ENCODE data around the gene NBEAL1.
"Not testable (repeated sequence)": the region's sequence is repeated elsewhere in the genome, so short reads cannot be mapped to it uniquely, and the experiment has no call there.

Gene NBEAL1

GRCh38 chr2:203014456-203015199 lies at the start of gene NBEAL1:
Gene NBEAL1 (plus strand): TSS chr2:203014875. CDS start chr2:203016385, 1,510 bp downstream.
- FAIRE-seq = peak; percentile 87

DNA sequence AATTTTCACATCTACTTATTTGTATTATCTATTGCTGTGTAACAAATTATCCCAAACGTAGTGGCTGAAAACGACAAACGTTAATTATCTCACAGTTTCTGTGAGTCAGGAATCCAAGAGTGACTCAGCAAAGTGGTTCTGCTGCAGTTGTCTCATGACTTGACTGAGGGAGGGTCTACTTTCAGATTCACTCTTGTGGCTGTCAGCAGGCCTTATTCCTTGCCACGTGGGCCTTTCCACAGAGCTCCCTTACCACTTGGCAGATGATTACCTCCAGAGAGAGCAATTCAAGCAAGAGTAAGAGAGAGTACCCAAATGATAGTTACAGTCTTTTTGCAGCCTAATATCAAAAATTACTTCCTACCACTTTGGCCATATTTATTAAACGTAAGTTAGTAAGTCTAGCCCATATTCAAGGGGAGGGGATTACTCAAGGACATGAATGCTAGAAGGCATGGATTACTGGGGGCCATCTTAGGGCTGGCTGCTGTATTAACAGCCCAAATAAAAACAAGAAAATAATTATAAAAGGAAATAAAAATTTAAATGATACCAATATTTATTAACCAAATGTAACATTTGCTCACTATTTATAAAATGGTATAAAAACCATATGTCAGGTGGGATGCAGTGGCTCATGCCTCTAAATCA lies 48.7 kb upstream of the NBEAL1 start:
- no peak for FAIRE-seq

- not testable (repeated sequence) for FAIRE-seq
Measured at GRCh38 chr2:202969404-202969803, 45.3 kb upstream of the NBEAL1 start.

DNA sequence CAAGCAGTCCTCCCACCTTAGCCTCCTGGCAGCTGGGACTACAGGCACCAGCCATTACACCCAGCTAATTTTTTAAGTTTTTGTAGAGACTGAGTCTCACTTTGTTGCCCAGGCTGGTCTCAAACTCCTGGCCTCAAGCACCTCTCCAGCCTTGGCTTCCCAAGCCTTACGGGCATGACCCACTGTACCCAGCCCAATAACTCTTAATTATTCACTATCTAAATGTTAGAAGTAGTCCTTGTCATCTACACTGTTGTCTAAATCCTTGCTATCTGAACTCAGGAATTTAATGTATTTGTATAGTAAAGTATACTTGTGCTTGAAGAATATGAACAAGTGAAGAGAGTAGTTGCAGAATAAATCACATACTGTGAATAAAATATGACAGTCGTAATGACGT lies 37.9 kb upstream of the NBEAL1 start:
- no peak for FAIRE-seq

DNA sequence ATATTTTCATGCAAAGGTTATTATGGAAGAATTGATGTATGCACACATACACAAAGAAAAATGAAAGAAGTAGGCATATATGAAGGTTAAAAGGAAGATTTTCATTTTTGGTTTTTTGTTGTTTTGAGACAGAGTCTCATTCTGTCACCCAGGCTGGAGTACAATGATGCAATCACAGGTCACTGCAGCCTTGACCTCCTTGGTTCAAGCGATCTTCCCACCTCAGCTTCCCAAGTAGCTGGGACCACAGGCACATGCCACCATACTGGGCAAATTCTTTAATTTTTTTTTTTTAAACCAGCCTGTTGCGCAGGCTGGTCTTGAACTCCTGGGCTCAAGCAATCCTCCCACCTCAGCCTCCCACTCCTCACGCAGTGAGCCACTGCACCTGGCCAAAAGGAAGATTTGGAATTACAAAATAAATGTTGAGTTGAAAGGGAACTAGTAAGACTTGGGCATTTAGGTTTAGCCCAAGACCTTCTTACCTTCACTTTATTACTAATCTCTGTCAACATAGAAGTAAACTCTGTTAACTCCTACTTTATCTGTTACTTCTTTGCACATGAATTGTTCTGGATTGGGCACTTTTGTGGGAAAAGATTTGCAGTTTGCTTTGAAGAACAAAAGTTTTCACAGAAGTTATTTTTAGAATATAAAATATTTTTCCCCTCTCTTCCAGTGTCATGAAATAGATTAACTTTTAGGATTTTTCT lies 31.7 kb upstream of the NBEAL1 start:
- FAIRE-seq = no peak

DNA sequence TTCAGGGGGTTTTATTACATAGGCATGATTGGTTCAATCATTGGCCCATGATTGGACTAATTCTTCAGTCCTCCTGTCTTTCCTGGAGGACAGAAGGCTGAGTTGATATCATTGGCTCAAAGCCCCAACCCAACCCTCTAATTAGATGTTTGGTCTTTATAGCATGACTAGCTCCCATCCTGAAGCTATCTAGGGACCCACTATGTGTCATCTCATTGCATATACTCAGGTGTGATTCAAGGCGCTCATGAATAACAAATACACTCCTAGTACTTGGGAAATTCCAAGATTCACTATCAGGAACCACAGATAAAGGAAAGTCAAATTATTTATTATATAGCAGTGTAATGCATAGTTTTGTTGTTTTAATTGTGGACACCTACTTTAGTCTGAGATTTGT lies 24.9 kb upstream of the NBEAL1 start:
- FAIRE-seq = no peak

- FAIRE-seq = no peak
Measured at GRCh38 chr2:202990501-202990900, 24.2 kb upstream of the NBEAL1 start.

DNA sequence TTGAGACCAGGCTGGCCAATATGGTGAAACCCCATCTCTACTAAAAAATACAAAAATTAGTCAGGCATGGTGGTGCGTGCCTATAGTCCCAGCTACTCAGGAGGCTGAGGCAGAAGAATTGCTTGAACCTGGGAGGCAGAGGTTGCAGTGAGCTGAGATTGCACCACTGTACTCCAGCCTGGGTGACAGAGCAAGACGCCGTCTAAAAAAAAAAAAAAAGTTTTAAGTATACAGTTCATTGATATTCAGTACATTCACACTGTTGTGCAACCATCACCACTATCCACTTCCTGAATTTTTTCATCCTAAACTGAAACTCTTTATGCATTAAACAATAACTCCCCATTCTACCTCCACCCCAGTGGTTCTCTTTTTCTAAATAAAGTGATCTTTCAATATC lies 17.6 kb upstream of the NBEAL1 start:
- not testable (repeated sequence) for FAIRE-seq

DNA sequence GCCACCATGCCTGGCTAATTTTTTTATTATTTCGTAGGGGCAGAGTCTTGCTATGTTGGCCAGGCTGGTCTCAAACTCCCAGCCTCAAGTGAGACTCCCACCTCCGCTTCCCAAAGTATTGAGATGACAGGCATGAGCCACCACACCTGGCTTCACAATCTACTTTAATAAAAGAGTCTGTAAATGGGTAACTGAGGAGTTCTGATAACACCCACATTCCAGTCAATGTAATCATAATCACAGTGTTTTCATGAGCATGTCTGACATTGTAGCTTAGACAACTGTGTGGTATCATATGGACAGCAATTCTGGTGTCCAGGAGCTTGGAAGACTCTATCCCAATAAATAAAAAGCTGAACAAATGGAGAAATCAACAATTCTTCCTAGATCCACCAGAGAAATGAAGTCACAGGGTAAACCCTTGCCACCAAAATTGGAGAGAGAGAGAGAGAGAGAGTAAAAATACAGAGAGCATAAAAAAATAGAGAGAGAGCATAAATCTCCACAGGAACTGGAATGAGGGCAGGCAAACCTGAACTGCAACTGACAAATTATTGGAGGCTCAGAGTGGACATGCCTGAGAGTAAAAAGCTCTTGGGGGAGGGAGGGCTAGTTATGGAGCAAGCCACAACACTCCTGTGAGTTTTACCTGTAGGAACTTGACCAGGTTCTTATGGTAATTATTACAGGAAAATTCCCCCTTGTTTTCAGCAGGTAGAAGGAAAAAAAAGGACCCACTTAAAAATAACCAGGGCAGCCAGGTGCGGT lies 12.4 kb upstream of the NBEAL1 start:
- FAIRE-seq = no peak

DNA sequence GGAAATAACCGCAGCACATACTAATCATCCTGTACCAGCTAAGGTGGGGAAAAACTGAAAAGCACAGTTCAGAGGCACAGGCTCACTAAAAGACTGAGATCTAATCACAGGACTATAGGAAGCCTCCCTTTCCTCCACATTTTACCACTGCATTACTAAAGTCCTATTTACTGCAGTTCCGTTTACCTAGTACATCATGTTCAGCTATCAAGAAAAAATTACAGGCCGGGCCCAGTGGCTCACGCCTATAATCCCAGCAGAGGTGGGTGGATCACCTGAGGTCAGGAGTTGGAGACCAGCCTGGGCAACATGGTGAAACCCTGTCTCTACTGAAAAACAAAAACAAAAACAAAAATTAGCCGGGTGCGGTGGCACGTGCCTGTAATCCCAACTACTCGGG lies 11.0 kb upstream of the NBEAL1 start:
- no peak for FAIRE-seq

DNA sequence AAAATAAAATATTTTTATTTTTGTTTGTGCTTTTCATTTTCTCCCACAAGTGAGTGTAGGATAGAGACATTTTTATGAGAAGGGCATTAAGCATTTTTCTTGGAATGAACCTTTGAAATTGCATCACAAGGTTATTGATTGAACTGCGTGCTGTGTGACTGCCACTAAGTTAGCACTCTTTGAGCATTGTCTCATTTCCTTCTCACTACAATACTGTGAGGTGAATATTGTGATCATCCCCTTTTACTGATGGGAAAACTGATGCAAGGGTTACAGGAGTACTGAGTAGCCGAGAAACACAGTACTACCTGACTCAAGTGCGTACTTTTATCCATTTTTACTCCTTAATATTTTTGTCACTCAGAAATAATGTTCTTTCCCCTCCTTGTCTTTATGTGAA lies 2.0 kb downstream of the NBEAL1 start:
- FAIRE-seq = no peak

DNA sequence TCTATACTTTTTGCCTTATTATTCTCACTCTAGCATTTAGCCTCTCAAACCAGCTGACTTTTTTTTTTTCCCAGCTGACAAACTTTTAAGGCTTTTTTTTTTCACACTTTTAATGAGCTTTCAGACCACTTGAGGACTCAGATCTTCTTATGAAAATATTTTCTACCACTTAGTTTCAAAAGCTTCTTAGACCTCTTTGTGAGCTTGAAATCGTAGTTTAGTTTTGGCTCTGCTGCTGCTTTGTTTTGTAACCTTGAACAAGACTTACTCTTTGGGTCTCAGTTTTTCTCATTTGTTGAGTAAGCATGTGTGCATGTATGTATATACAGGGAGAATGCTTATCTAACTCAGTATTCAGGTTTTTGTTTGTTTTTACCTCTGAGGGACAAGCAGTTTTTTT lies 3.5 kb downstream of the NBEAL1 start:
- FAIRE-seq = no peak

DNA sequence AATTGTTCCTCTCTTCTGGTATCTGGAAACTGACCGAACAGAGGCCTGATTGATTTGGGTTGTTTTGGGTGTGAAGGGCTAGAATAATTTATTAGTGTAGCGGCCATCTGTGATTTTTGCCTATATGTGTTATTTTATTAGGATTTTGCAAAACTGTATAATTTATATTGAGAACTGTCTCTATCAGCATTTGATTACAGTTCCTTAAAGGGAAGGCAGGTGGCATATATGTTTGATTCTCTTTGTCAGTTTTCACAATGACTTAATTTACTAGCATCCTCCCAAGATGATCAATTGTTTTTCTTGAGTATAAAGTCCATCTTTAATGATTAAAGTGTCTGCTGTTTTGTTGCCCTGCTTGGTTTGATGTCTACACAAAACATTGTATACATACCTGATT lies 4.5 kb downstream of the NBEAL1 start:
- FAIRE-seq = no peak

DNA sequence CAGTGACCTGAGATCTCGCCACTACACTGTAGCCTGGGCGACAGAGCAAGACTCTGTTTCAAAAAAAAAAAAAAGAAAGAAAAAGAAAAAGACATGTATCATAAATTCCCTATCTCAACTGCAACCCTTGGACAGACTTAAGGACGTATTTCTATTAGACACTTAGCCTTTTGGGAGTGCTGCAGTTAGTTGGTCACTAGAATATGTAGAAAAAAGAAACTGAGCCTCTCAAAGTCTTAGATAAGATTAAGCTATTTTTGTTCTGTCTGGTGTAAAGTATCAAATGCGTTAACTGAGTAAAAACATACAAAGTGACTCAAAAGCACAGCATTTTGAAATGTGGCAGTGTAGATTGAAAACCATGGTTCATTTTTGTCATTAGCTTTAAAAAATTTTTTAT lies 7.3 kb downstream of the NBEAL1 start:
- no peak for FAIRE-seq

GRCh38 chr2:203022751-203023150 lies 8.1 kb downstream of the NBEAL1 start:
- FAIRE-seq = no peak

GRCh38 chr2:203025592-203025991 lies 10.9 kb downstream of the NBEAL1 start:
- FAIRE-seq = no peak

DNA sequence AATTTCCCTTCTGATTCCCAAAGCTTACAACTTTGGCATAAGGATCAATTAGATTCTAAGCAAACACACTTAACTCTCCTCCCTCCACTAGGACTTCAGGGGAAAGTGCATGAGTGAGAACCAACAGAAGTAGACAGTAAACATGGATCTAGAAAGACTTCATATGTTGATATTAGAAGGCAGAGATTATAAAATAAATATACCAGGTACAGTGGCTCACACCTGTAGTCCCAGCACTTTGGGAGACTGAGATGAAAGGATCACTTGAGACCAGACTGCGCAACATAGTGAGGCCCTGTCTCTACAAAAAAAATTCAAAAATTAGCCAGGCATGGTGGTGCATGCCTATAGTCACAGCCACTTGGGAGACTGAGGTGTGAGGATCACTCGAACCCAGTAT lies 15.9 kb downstream of the NBEAL1 start:
- FAIRE-seq = no peak

- FAIRE-seq = no peak
Measured at GRCh38 chr2:203030991-203031390, 16.3 kb downstream of the NBEAL1 start.

- FAIRE-seq = no peak
Measured at GRCh38 chr2:203033395-203033794, 18.7 kb downstream of the NBEAL1 start.

DNA sequence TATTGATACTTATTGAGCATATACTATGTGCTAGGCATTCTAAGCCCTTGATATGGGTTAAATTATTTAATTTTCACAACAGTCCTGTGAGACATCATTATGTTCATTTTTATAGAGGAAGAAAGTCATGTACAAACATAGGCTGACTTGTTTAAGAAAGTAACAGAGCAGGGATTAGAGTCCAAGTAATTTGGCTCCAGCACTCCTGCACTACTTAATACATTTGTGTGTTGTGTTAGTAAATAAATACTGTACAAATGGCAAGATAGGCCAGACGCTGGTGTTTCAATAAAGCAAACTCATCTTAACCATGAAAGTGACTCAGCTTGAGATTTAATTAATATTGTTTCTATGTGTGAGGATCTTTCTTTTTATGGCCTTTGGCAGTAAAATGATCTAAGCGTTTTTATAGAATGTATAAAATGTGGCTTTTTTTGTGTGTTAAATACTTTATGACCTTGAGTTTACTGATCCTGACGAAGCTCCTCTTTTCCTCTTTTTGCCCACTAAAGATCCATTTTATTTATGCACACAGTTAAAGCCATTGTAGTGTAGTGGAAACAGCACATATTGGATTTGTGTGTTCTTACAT lies 21.3 kb downstream of the NBEAL1 start:
- peak; percentile 68 for FAIRE-seq

DNA sequence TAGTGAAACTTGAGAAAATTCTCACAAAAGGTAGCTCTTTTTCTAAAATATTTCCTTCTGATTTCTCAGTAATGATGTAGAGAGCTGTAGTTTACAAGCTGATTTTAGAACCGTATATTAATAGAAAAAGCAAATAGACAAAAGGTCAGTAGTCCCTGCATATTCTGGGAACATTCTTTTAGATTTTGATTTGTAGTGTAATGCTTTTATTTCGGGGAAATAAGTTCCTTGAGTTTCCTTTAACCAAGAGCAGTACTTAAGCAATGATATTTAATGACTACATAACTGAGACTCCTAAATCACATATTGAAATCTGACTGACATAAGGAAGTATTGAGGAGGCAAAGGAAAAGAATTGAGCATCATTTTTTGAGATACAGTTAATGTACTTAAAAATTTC lies 22.4 kb downstream of the NBEAL1 start:
- peak; percentile 70 for FAIRE-seq

- no peak for FAIRE-seq
Measured at GRCh38 chr2:203038586-203038985, 23.9 kb downstream of the NBEAL1 start.

- FAIRE-seq = not testable (repeated sequence)
Measured at GRCh38 chr2:203039211-203039610, 24.5 kb downstream of the NBEAL1 start.
